Thyroid gland (tissue), 4 donors: ENCODE measurements around the gene OXT.

ENCODE experiments used
- CTCF ChIP-seq, 6 experiments: fragments of 200-600 bp in 3 of 6; fragments of 450-650 bp in 3 of 6; sonication (generic) in 3 of 6; IDR thresholded peaks; one replicate each; pipeline ENCODE4 v1.5.1; 2016 to 2019; ENCODE audit warnings: antibody characterized with exemption in 6 of 6, mild to moderate bottlenecking in 2 of 6, inconsistent platforms in 1 of 6, moderate library complexity in 1 of 6
- POLR2A ChIP-seq, 2 donors: fragments of 450-650 bp; IDR thresholded peaks; one replicate each; pipeline ENCODE4 v1.6.1; 2017; ENCODE audit warnings: antibody characterized with exemption in 2 of 2, mild to moderate bottlenecking in 2 of 2, moderate library complexity in 1 of 2

- TF ChIP-seq CTCF (IDR thresholded peaks at IDR 0.05), result no peak
- no peak for TF ChIP-seq POLR2A (IDR thresholded peaks at IDR 0.05)
These were observed 31.4 kb downstream of the OXT start for GRCh38 chr20:3102575-3103368.
